Measurements from ENCODE around the gene KDM2B.

Gene KDM2B

DNA sequence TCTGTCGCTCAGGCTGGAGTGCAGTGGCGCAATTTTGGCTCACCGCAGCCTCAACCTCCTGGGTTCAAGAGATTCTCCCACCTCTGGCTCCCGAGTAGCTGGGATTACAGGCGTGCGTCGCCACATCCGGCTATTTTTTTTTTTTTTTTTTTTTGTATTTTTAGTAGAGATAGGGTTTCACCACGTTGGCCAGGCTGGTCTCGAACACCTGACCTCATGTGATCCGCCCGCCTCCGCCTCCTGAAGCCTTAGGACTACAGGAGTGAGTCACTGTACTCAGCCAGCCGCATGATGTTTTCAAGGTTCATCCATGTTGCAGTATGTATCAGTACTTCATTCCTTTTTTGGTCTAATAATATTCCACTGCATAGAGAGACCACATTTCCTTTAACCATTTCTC lies 183.3 kb downstream of the KDM2B start:
- H2BK5ac ChIP-seq (ENCODE audit: low read length), result no peak overlapping the region
- H4K91ac ChIP-seq (ENCODE audit: low read depth, low read length, poor library complexity), result no peak overlapping the region
- no peak overlapping the region for H3K9ac ChIP-seq (ENCODE audit: low read depth, low read length, poor library complexity)
- WGBS, 2 donors (ENCODE audit: extremely low coverage in 2 of 2, insufficient read length in 2 of 2, insufficient replicate concordance in 1 of 2), result no CpG with 5 or more reads among the region's 14 CpGs
- H2AFZ ChIP-seq (ENCODE audit: low read length), result no peak overlapping the region
- no peak overlapping the region for H3K27ac ChIP-seq (replicated peaks; ENCODE audit: low read length)
- H3K4ac ChIP-seq (ENCODE audit: low read length), result no peak overlapping the region
- H3K79me1 ChIP-seq (ENCODE audit: low read depth, low read length), result no peaks in the 10 kb centered on the region
- H2AK5ac ChIP-seq (ENCODE audit: low read depth, low read length), result no peak overlapping the region
- no peak overlapping the region for H2BK15ac ChIP-seq (ENCODE audit: low read length)
- H3K18ac ChIP-seq (ENCODE audit: low read length), result no peak overlapping the region
- peaks cover 0 to 3% of the 10 kb centered on the region in 2 donors for H3K36me3 ChIP-seq (replicated peaks in 1 of 2; ENCODE audit: control insufficient read depth in 2 of 2, insufficient read depth in 2 of 2, low read length in 2 of 2)
- no peak overlapping the region for H3K14ac ChIP-seq (ENCODE audit: low read length)
- peaks cover 0 to 8% of the 10 kb centered on the region in 2 donors for H3K4me1 ChIP-seq (ENCODE audit: control insufficient read depth in 2 of 2, insufficient read depth in 1 of 2, low read depth in 1 of 2, low read length in 2 of 2)
- no peak overlapping the region for H3K4me2 ChIP-seq (ENCODE audit: insufficient read depth, low read length, poor library complexity, severe bottlenecking)
- no peak overlapping the region for H3K23ac ChIP-seq (ENCODE audit: low read depth, low read length, poor library complexity)
- no peaks in the 10 kb centered on the region for H3K9me3 ChIP-seq (replicated peaks in 1 of 2; ENCODE audit: control insufficient read depth in 2 of 2, insufficient read depth in 1 of 2, low read depth in 1 of 2, low read length in 2 of 2)
- no peak overlapping the region for H2BK12ac ChIP-seq (ENCODE audit: low read length)
- H2BK120ac ChIP-seq (ENCODE audit: low read depth, low read length), result no peak overlapping the region
- H3K4me3 ChIP-seq (ENCODE audit: low read length in 2 of 2), result no peak overlapping the region
- H3K27me3 ChIP-seq (ENCODE audit: control insufficient read depth in 3 of 3, insufficient read depth in 3 of 3, low read depth in 1 of 3, low read length in 3 of 3), result no peaks in the 10 kb centered on the region
- no peak overlapping the region for H4K8ac ChIP-seq (ENCODE audit: low read depth, low read length)
- DNase-seq (ENCODE audit: low spot score), result no peak

GRCh38 chr12:121392325-121392716 lies 188.5 kb downstream of the KDM2B start:
- Histone ChIP-seq H4K8ac (ENCODE audit: low read depth, low read length) (no peak overlapping the region), H3K36me3 (replicated peaks in 1 of 2; ENCODE audit: control insufficient read depth in 2 of 2, insufficient read depth in 2 of 2, low read length in 2 of 2) (no peaks in the 10 kb centered on the region), H3K4ac (ENCODE audit: low read length) (no peak overlapping the region), H3K79me1 (ENCODE audit: low read depth, low read length) (no peaks in the 10 kb centered on the region), H3K14ac (ENCODE audit: low read length) (no peak overlapping the region), H3K9me3 (replicated peaks in 1 of 2; ENCODE audit: control insufficient read depth in 2 of 2, insufficient read depth in 1 of 2, low read depth in 1 of 2, low read length in 2 of 2) (no peaks in the 10 kb centered on the region), H4K91ac (ENCODE audit: low read depth, low read length, poor library complexity) (no peak overlapping the region), H2AK5ac (ENCODE audit: low read depth, low read length) (no peak overlapping the region), H2BK120ac (ENCODE audit: low read depth, low read length) (no peak overlapping the region), H3K4me1 (ENCODE audit: control insufficient read depth in 2 of 2, insufficient read depth in 1 of 2, low read depth in 1 of 2, low read length in 2 of 2) (peaks cover 0 to 2% of the 10 kb centered on the region in 2 donors), H3K9ac (ENCODE audit: low read depth, low read length, poor library complexity) (no peak overlapping the region), H3K27me3 (ENCODE audit: control insufficient read depth in 3 of 3, insufficient read depth in 3 of 3, low read depth in 1 of 3, low read length in 3 of 3) (no peaks in the 10 kb centered on the region), H2AFZ (ENCODE audit: low read length) (no peak overlapping the region), H3K27ac (replicated peaks; ENCODE audit: low read length) (no peak overlapping the region), H3K23ac (ENCODE audit: low read depth, low read length, poor library complexity) (no peak overlapping the region), H3K4me2 (ENCODE audit: insufficient read depth, low read length, poor library complexity, severe bottlenecking) (no peak overlapping the region), H2BK15ac (ENCODE audit: low read length) (no peak overlapping the region), H2BK5ac (ENCODE audit: low read length) (no peak overlapping the region), H2BK12ac (ENCODE audit: low read length) (no peak overlapping the region), H3K4me3 (ENCODE audit: low read length in 2 of 2) (no peak overlapping the region), H3K18ac (ENCODE audit: low read length) (no peak overlapping the region)
- no peak for DNase-seq (ENCODE audit: low spot score)
- WGBS, 2 donors (ENCODE audit: extremely low coverage in 2 of 2, insufficient read length in 2 of 2, insufficient replicate concordance in 1 of 2), result no CpG with 5 or more reads among the region's 3 CpGs

DNA sequence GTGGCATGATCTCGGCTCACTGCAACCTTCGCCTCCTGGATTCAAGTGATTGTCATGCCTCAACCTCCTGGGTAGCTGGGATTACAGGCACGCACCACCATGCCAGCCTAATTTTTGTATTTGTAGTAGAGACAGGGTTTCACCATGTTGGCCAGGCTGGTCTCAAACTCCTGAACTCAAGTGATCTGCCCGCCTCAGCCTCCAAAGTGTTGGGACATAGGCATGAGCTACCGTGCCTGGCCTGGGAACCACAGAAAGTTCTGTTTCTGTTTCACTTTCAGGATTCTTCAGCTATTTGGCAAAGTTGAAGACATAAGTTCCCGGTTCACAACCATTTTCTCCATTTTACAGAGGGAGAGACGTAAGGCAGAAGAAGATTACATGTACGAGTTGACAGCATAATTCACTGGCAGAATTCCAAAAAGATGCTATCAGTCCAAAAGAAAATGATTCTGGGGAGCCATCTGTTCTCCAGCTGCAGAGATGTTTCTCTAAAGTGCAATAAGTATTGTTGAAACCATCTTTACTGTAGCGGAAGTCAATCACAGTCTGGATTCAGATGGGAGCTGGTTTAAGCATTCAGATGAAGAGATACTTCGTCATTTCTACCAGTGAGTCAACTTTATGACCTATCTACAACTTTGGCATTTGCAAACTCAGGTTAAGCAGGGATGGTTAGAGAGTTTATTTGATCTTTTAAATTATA lies 189.1 kb downstream of the KDM2B start:
- H2BK12ac ChIP-seq (ENCODE audit: low read length), result no peak overlapping the region
- no peak for DNase-seq (ENCODE audit: low spot score)
- H3K27ac ChIP-seq (replicated peaks; ENCODE audit: low read length), result no peak overlapping the region
- peaks cover 0 to 2% of the 10 kb centered on the region in 2 donors for H3K4me1 ChIP-seq (ENCODE audit: control insufficient read depth in 2 of 2, insufficient read depth in 1 of 2, low read depth in 1 of 2, low read length in 2 of 2)
- no peak overlapping the region for H3K14ac ChIP-seq (ENCODE audit: low read length)
- H3K36me3 ChIP-seq (replicated peaks in 1 of 2; ENCODE audit: control insufficient read depth in 2 of 2, insufficient read depth in 2 of 2, low read length in 2 of 2), result no peaks in the 10 kb centered on the region
- no CpG with 5 or more reads among the region's 10 CpGs for WGBS, 2 donors (ENCODE audit: extremely low coverage in 2 of 2, insufficient read length in 2 of 2, insufficient replicate concordance in 1 of 2)
- no peak overlapping the region for H2AK5ac ChIP-seq (ENCODE audit: low read depth, low read length)
- H2BK15ac ChIP-seq (ENCODE audit: low read length), result no peak overlapping the region
- no peaks in the 10 kb centered on the region for H3K9me3 ChIP-seq (replicated peaks in 1 of 2; ENCODE audit: control insufficient read depth in 2 of 2, insufficient read depth in 1 of 2, low read depth in 1 of 2, low read length in 2 of 2)
- H4K91ac ChIP-seq (ENCODE audit: low read depth, low read length, poor library complexity), result no peak overlapping the region
- no peak overlapping the region for H4K8ac ChIP-seq (ENCODE audit: low read depth, low read length)
- H3K23ac ChIP-seq (ENCODE audit: low read depth, low read length, poor library complexity), result no peak overlapping the region
- no peak overlapping the region for H2BK120ac ChIP-seq (ENCODE audit: low read depth, low read length)
- no peak overlapping the region for H2AFZ ChIP-seq (ENCODE audit: low read length)
- H3K79me1 ChIP-seq (ENCODE audit: low read depth, low read length), result no peaks in the 10 kb centered on the region
- no peak overlapping the region for H3K4me3 ChIP-seq (ENCODE audit: low read length in 2 of 2)
- no peaks in the 10 kb centered on the region for H3K27me3 ChIP-seq (ENCODE audit: control insufficient read depth in 3 of 3, insufficient read depth in 3 of 3, low read depth in 1 of 3, low read length in 3 of 3)
- no peak overlapping the region for H3K18ac ChIP-seq (ENCODE audit: low read length)
- H2BK5ac ChIP-seq (ENCODE audit: low read length), result no peak overlapping the region
- no peak overlapping the region for H3K9ac ChIP-seq (ENCODE audit: low read depth, low read length, poor library complexity)
- no peak overlapping the region for H3K4ac ChIP-seq (ENCODE audit: low read length)
- H3K4me2 ChIP-seq (ENCODE audit: insufficient read depth, low read length, poor library complexity, severe bottlenecking), result no peak overlapping the region

DNA sequence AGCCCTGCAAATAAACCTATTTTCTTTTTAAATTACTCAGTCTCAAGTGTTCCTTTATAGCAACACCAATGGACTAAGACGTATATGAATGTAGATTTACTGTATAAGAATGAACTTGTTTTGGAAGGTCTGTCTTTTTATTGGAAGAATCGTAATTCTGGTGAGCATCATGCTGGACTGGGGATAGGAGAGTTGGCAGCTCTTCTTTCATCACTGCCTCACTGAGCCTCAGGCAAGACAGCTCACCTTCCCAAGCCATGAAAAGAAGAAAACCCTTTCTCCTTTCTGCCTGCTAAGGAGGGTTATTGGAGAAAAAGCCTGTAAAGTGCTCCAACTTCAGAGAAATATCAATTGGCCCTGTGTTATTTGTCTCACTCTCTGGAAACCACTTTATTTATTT lies 190.0 kb downstream of the KDM2B start:
- Histone ChIP-seq H3K4ac (ENCODE audit: low read length) (no peak overlapping the region), H4K8ac (ENCODE audit: low read depth, low read length) (no peak overlapping the region), H3K79me1 (ENCODE audit: low read depth, low read length) (no peaks in the 10 kb centered on the region), H2BK15ac (ENCODE audit: low read length) (no peak overlapping the region), H2BK12ac (ENCODE audit: low read length) (no peak overlapping the region), H3K14ac (ENCODE audit: low read length) (no peak overlapping the region), H3K9me3 (replicated peaks in 1 of 2; ENCODE audit: control insufficient read depth in 2 of 2, insufficient read depth in 1 of 2, low read depth in 1 of 2, low read length in 2 of 2) (no peaks in the 10 kb centered on the region), H2AFZ (ENCODE audit: low read length) (no peak overlapping the region), H3K27me3 (ENCODE audit: control insufficient read depth in 3 of 3, insufficient read depth in 3 of 3, low read depth in 1 of 3, low read length in 3 of 3) (no peaks in the 10 kb centered on the region), H4K91ac (ENCODE audit: low read depth, low read length, poor library complexity) (no peak overlapping the region), H3K23ac (ENCODE audit: low read depth, low read length, poor library complexity) (no peak overlapping the region), H3K18ac (ENCODE audit: low read length) (no peak overlapping the region), H2AK5ac (ENCODE audit: low read depth, low read length) (no peak overlapping the region), H3K9ac (ENCODE audit: low read depth, low read length, poor library complexity) (no peak overlapping the region), H3K4me2 (ENCODE audit: insufficient read depth, low read length, poor library complexity, severe bottlenecking) (no peak overlapping the region), H2BK120ac (ENCODE audit: low read depth, low read length) (no peak overlapping the region), H3K4me1 (ENCODE audit: control insufficient read depth in 2 of 2, insufficient read depth in 1 of 2, low read depth in 1 of 2, low read length in 2 of 2) (peaks cover 0 to 2% of the 10 kb centered on the region in 2 donors), H3K36me3 (replicated peaks in 1 of 2; ENCODE audit: control insufficient read depth in 2 of 2, insufficient read depth in 2 of 2, low read length in 2 of 2) (no peaks in the 10 kb centered on the region), H2BK5ac (ENCODE audit: low read length) (no peak overlapping the region), H3K4me3 (ENCODE audit: low read length in 2 of 2) (no peak overlapping the region), H3K27ac (replicated peaks; ENCODE audit: low read length) (no peak overlapping the region)
- WGBS, 2 donors (ENCODE audit: extremely low coverage in 2 of 2, insufficient read length in 2 of 2, insufficient replicate concordance in 1 of 2), result no CpG with 5 or more reads among the region's 2 CpGs
- DNase-seq (ENCODE audit: low spot score), result no peak

Measured in neuronal stem cell (in vitro differentiated cells).